C4-2B (cell line): ENCODE results near the gene ZFP36L1.

Experiments used
- H3K27ac ChIP-seq: fragments of 450-650 bp; 2 replicates; pipeline ENCODE4 v1.5.1; 2017
- ZFX ChIP-seq: fragments of 450-650 bp; IDR thresholded peaks from 2 replicates; pipeline ENCODE4 v1.6.1; 2017
- TF ChIP-seq, protein P1 (sequence below): fragments of 450-650 bp; conservative IDR thresholded peaks from 2 replicates; pipeline ENCODE4 v1.5.1; 2017; ENCODE audit warnings: mild to moderate bottlenecking

The ZFP36L1 gene, protein sequence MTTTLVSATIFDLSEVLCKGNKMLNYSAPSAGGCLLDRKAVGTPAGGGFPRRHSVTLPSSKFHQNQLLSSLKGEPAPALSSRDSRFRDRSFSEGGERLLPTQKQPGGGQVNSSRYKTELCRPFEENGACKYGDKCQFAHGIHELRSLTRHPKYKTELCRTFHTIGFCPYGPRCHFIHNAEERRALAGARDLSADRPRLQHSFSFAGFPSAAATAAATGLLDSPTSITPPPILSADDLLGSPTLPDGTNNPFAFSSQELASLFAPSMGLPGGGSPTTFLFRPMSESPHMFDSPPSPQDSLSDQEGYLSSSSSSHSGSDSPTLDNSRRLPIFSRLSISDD

DNA sequence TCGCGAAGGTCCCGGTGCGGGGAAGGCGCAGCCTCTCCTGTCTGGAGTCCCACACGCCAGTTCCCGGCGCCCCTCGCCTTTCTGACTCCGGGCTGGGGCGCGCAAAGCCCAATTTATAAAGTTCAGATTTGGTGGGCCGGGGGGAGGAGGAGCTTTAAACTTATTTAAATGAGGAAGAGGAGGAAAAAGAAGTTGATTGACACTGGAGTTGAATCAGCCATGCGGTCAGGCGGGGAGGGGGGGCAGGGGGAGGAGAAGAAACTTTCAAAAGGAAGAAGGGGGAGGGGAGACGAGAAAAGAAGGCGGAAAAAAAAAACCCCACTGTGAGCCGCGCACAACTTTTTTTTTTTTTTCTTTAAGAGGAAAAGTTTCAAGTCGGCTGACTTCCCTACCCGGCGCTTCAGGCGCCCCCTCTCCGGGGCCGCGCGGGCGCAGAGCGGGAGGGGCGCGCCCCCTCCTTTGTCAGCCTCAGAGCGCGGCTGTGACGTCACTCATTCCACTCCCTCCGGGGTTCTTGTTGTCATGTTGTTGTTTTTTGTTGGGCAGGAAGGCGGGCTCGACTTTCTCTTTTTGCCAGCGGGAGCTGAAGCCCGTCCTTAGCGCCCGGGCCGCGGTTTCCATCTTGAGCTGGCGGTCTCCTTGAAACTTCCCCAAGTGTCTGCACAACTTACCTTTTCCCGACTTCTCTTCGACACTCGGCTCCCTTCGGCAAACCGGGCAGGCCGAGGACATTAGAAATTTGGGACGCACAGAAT is at the start of gene ZFP36L1:
ZFP36L1 (minus strand) TSS at position 89 of the 755 bp plus-strand sequence. CDS start 129 bp downstream, outside the sequence.
- H3K27ac ChIP-seq: peak within 1 kb of the TSS; percentile 99
- TF ChIP-seq, protein P1, sequence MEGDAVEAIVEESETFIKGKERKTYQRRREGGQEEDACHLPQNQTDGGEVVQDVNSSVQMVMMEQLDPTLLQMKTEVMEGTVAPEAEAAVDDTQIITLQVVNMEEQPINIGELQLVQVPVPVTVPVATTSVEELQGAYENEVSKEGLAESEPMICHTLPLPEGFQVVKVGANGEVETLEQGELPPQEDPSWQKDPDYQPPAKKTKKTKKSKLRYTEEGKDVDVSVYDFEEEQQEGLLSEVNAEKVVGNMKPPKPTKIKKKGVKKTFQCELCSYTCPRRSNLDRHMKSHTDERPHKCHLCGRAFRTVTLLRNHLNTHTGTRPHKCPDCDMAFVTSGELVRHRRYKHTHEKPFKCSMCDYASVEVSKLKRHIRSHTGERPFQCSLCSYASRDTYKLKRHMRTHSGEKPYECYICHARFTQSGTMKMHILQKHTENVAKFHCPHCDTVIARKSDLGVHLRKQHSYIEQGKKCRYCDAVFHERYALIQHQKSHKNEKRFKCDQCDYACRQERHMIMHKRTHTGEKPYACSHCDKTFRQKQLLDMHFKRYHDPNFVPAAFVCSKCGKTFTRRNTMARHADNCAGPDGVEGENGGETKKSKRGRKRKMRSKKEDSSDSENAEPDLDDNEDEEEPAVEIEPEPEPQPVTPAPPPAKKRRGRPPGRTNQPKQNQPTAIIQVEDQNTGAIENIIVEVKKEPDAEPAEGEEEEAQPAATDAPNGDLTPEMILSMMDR: no peak
- no peak for TF ChIP-seq ZFX

- TF ChIP-seq, protein P1: no peak
- TF ChIP-seq ZFX: no peak
- H3K27ac ChIP-seq: no peak overlapping the region
Measured at GRCh38 chr14:68842298-68842697, 49.4 kb upstream of the ZFP36L1 start.

DNA sequence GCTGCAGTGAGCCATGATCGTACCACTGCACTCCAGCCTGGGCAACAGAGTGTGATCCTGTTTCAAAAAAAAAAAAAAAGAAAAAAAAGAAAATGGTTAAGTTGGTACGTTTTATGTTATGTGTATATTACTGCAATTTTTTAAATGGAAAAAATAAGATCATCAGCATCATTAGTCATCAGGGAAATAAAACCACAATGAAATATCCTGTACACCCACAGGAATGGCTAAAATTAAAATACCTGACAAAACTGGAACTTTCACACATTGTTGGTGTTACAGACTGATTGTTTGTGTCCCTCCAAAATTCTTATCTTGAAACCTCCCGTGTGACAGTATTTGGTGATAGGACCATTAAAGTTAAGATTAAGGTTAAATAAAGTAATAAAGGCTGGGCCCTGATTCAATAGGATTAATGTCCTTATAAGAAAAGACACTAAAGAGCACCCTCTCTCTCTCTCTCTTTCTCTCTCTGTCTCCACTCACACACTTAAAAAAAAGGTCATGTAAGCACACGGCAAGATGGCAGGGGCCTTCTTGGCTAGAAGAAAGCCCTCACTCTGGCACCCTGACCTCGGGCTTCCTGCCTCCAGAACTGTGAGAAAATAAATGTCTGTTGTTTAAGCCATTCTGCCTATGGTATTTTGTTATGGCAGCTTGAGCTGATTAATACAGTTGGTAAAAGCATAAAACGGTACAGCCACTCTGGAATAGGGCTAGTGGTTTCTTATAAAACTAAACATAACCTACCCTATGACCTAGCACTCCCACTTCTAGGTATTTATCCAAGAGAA is 48.3 kb upstream of the ZFP36L1 start:
- no peak overlapping the region for H3K27ac ChIP-seq
- no peak for TF ChIP-seq ZFX
- TF ChIP-seq, protein P1: no peak

GRCh38 chr14:68840454-68840853 is 47.6 kb upstream of the ZFP36L1 start:
- H3K27ac ChIP-seq: no peak overlapping the region
- TF ChIP-seq, protein P1: no peak
- no peak for TF ChIP-seq ZFX

DNA sequence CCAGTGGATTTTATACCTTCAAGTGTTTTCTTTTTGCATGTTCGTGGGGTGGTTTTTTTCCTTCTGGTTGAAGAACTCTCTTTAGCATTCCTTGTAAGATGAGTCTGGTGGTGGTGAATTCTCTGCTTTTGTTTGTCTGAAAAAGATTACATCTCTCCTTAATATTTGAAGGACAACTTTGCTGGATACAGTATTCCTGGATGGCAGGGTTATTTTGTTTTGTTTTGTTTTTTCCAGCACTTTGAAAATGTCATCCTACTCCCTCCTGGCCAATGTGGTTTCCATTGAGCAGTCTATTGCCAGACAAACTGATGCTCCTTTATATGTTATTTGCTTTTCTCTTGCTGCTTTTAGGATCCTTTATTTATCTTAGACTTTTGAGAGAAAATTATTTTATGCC is 43.2 kb upstream of the ZFP36L1 start:
- H3K27ac ChIP-seq: no peak overlapping the region
- TF ChIP-seq, protein P1: no peak
- TF ChIP-seq ZFX: no peak

- H3K27ac ChIP-seq: no peak overlapping the region
- TF ChIP-seq, protein P1: no peak
- TF ChIP-seq ZFX: no peak
Measured at GRCh38 chr14:68834816-68835215, 41.9 kb upstream of the ZFP36L1 start.
